Tibial nerve (tissue), 4 donors: ENCODE data around the gene NARS2.

Experiments used
- EP300 ChIP-seq, 2 donors: sonication (generic); formaldehyde crosslinking; IDR thresholded peaks; one replicate each; pipeline ENCODE4 v1.6.1; 2017; ENCODE audit warnings: antibody characterized with exemption in 2 of 2, mild to moderate bottlenecking in 1 of 2
- POLR2A ChIP-seq, 2 donors: fragments of 450-650 bp; IDR thresholded peaks; one replicate each; pipeline ENCODE4 v1.6.1; 2017; ENCODE audit warnings: antibody characterized with exemption in 2 of 2, mild to moderate bottlenecking in 2 of 2, moderate library complexity in 2 of 2
- TF ChIP-seq, protein P1 (sequence below), 5 experiments: fragments of 200-600 bp in 3 of 5; fragments of 450-650 bp in 2 of 5; sonication (generic) in 3 of 5; IDR thresholded peaks; one replicate each; pipeline ENCODE4 v1.5.1; 2016 to 2019; ENCODE audit warnings: antibody characterized with exemption in 5 of 5, mild to moderate bottlenecking in 3 of 5, moderate library complexity in 2 of 5

GRCh38 chr11:78536933-78537332 lies 37.7 kb downstream of the NARS2 start:
- TF ChIP-seq, protein P1, sequence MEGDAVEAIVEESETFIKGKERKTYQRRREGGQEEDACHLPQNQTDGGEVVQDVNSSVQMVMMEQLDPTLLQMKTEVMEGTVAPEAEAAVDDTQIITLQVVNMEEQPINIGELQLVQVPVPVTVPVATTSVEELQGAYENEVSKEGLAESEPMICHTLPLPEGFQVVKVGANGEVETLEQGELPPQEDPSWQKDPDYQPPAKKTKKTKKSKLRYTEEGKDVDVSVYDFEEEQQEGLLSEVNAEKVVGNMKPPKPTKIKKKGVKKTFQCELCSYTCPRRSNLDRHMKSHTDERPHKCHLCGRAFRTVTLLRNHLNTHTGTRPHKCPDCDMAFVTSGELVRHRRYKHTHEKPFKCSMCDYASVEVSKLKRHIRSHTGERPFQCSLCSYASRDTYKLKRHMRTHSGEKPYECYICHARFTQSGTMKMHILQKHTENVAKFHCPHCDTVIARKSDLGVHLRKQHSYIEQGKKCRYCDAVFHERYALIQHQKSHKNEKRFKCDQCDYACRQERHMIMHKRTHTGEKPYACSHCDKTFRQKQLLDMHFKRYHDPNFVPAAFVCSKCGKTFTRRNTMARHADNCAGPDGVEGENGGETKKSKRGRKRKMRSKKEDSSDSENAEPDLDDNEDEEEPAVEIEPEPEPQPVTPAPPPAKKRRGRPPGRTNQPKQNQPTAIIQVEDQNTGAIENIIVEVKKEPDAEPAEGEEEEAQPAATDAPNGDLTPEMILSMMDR (IDR thresholded peaks at IDR 0.05) = no peak
- TF ChIP-seq EP300 (IDR thresholded peaks at IDR 0.05) (no peak), POLR2A (IDR thresholded peaks at IDR 0.05) (no peak)
